ENCODE measurements around the gene CRYBG3. TPM values are rescaled to one million over a fixed set of nuclear protein-coding genes. Genes with fewer than 3 reads are reported as not detected.

CRYBG3 gene
- total RNA-seq, 1 experiment from 2014 or later: 5.9 TPM

GRCh38 chr3:97927704-97928103, 105.9 kb downstream of the CRYBG3 start:
- no peaks in the 10 kb centered on the region for H3K4me1 Mint-ChIP-seq
- H3K79me1 ChIP-seq (ENCODE audit: insufficient read depth, low read depth, low read length, poor library complexity, severe bottlenecking): no peaks in the 10 kb centered on the region
- no peak overlapping the region for H2BK20ac ChIP-seq (ENCODE audit: low read depth, low read length, poor library complexity, severe bottlenecking)
- H3K56ac ChIP-seq (ENCODE audit: insufficient read length, low read depth, low read length): no peak overlapping the region
- no peak overlapping the region for H2BK12ac ChIP-seq (ENCODE audit: insufficient read length, low read depth, low read length)
- no peak overlapping the region for H3K4me2 ChIP-seq (ENCODE audit: insufficient read depth, insufficient read length, low read length)
- H3K27me3 Mint-ChIP-seq (ENCODE audit: low read depth): no peaks in the 10 kb centered on the region
- no peak overlapping the region for H3K18ac ChIP-seq (ENCODE audit: insufficient read length, low read depth, low read length)
- no peak for DNase-seq
- H3K27ac Mint-ChIP-seq: no peak overlapping the region
- H3K23me2 ChIP-seq (ENCODE audit: insufficient read length, low read depth, low read length, poor library complexity, severe bottlenecking): no peaks in the 10 kb centered on the region
- no peak overlapping the region for H3K23ac ChIP-seq (ENCODE audit: insufficient read length, low read depth, low read length)
- H3K79me2 ChIP-seq (ENCODE audit: insufficient read depth, low read length): no peaks in the 10 kb centered on the region
- H4K8ac ChIP-seq (replicated peaks; ENCODE audit: insufficient read length, low read depth, low read length): no peak overlapping the region
- H3K27me3 ChIP-seq (ENCODE audit: insufficient read depth, low read length): no peaks in the 10 kb centered on the region
- no peak overlapping the region for H2AFZ ChIP-seq (ENCODE audit: low read length)
- H3K9ac ChIP-seq (ENCODE audit: extremely low read depth, insufficient read length, low read length): no peak overlapping the region
- H2BK120ac ChIP-seq (ENCODE audit: low read depth, low read length, poor library complexity, severe bottlenecking): no peak overlapping the region
- H3K14ac ChIP-seq (ENCODE audit: insufficient read depth, low read length): no peak overlapping the region
- H2BK5ac ChIP-seq (ENCODE audit: insufficient read length, low read length): no peak overlapping the region
- TF ChIP-seq CTCF (conservative IDR thresholded peaks at IDR 0.05): no peak
- H3K9me3 Mint-ChIP-seq: no peaks in the 10 kb centered on the region
- no peak overlapping the region for H3K4me3 Mint-ChIP-seq
- H2AK5ac ChIP-seq (ENCODE audit: insufficient read length, low read length): no peak overlapping the region
- peaks cover 0 to 3% (median 0%) of the 10 kb centered on the region in 3 experiments; a peak in 2 of 7 replicates for H3K36me3 Mint-ChIP-seq (ENCODE audit: insufficient read depth in 1 of 3, low read depth in 3 of 3)
- H4K20me1 ChIP-seq (ENCODE audit: control insufficient read depth, insufficient read depth, insufficient read length): no peaks in the 10 kb centered on the region
- H3T11ph ChIP-seq (ENCODE audit: low read length): no peak overlapping the region
- H3K9me3 ChIP-seq (ENCODE audit: control insufficient read depth, low read depth, low read length): no peaks in the 10 kb centered on the region
- no peaks in the 10 kb centered on the region for H3K4me1 ChIP-seq (ENCODE audit: insufficient read depth, low read length)
- H3K27ac ChIP-seq (ENCODE audit: insufficient read length, low read depth, low read length): no peak overlapping the region
- H4K91ac ChIP-seq (ENCODE audit: insufficient read length, low read depth, low read length): no peak overlapping the region
- no peak overlapping the region for H4K5ac ChIP-seq (ENCODE audit: insufficient read length, low read depth, low read length)
- H3K4ac ChIP-seq (ENCODE audit: low read depth, low read length): no peak overlapping the region
- H2BK15ac ChIP-seq (ENCODE audit: low read depth, low read length): no peak overlapping the region

Data from H9 (cell line).